ENCODE measurements around the gene ANKH.
"Not testable (repeated sequence)": the region's sequence is repeated elsewhere in the genome, so short reads cannot be mapped to it uniquely, and the experiment has no call there.

The ANKH gene

DNA sequence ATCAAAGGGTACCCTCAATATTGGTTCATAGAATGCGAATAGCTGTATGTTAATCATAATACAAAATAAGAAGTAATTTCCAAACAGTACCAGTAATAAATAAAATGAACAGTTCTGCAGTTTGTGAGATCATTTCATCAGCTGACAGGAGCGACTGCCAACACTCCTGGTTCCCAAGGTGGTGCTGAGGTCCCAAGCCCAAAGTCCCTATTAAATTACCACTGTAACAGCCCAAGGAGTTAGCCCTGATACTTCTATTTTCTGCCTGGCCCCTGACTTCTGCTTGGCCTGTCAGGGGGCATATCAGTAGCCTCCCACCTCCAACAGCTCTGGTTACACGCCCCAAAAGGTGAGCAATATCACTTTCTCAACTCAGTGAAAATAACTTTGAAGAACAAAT, 47.1 kb downstream of the ANKH start:
- DNase-seq = no peak

- DNase-seq = no peak
These were observed 50.3 kb downstream of the ANKH start for GRCh38 chr5:14821100-14821845.

GRCh38 chr5:14818931-14819790, 52.4 kb downstream of the ANKH start:
- no peak for DNase-seq

DNA sequence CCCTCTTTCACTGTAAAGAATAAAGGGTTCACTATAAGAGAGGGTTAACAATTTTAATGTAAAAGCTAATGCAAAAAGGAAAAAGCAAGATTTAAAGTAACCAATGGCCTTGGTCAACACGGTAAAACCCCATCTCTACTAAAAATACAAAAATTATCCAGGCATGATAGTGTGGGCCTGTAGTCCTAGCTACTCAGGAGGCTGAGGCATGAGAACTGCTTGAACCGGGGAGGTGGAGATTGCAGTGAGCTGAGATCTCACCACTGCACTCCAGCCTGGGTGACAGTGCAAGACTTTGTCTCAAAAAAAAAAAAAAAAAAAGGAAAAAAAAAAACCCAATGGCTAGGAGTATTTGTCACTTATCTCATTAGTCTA, 53.8 kb downstream of the ANKH start:
- DNase-seq = not testable (repeated sequence)

DNA sequence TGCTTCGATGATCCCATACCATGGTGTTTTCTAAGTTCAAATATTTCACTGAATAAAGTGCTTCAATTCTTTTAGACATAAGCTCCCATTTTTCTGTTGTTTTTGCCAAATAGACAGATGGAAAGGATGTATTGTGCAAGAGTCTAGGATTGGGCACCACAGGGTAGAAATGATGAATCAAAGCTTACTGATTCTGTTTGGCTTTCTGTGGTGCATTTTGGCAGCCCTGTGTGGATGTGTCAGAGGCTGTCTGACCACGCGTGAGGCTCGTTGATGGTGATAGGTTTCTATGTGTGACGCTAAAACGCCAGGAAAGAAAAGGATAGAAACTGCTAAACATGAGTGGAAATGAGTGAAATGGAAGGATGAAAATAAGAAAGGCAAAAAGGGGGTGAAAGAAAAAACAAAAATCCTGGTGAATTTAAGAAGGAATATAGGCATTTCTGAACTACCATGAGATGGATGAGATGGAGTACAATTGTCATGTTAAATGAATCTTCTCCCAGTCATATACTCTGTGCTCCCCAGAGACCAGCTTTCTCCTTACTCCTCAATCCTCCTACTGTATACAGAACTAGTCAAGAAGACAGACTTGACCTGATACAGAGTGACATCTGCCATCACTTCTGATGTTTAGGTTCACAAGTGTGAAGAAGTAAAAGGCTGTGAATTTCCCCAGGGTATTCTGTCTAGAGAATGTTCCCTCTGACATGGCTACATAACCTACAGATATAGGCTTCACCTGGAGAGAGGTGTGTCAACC, 54.4 kb downstream of the ANKH start:
- no peak for DNase-seq

GRCh38 chr5:14816374-14816998, 55.1 kb downstream of the ANKH start:
- no peak for DNase-seq

- no peak for DNase-seq
These were observed 57.8 kb downstream of the ANKH start for GRCh38 chr5:14813747-14814146.

DNA sequence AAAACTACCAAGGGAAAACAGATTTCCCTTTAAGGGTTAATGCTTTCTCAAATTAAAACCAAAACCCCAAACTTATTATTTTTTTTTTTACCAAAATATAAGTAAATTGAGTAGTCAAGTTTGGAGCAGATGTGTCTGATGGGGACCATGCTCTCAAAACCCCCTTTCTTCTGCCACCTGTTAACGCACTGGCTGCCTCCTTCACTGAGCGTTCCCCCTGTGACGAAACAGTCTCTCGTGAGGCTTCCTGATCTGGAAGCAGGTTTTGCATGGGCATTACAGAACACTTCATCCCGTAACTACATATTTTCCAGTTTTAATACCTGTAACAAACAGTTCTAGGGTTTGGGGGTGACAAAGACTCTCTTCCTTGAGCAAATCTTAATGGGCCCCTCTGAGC, 59.4 kb downstream of the ANKH start:
- no peak for DNase-seq

- no peak for DNase-seq
These were observed 60.5 kb downstream of the ANKH start for GRCh38 chr5:14810928-14811572.

GRCh38 chr5:14810282-14810681, 61.3 kb downstream of the ANKH start:
- no peak for DNase-seq

DNA sequence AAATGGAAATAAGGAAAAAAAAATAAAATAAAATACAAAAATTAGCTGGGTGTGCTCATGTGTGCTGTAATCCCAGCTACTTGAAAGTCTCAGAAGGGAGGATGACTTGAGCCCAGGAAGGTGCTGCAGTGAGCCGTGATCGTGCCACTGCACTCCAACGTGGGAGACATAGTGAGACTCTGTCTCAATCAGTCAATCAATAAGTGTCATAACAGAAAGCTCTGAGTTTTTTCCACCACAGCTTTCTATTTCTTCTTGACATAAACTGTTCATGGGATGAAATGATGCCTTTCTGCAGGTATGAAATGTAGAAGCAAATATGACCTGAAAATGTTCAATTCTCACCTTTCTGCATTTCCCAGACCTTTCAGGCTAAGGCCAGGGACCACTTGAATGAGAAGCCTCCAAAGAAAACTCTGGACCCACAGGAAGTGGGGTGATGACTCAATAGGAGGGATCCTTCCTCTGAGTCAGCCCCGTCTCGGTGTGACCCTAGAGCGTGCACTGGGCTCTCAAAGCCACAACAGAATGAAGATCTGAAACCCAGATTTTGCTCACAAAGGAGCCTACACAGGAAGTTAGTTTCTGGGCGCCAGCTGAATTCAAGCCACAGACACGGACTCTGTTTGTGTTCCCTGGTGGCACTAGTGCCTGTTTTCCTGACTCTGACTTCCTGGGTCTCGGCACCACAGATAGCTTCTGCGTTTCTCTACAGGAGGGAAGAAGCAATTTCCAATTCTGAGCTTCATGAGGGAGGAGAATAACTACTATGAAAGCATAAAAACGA, 62.0 kb downstream of the ANKH start:
- no peak for DNase-seq

DNA sequence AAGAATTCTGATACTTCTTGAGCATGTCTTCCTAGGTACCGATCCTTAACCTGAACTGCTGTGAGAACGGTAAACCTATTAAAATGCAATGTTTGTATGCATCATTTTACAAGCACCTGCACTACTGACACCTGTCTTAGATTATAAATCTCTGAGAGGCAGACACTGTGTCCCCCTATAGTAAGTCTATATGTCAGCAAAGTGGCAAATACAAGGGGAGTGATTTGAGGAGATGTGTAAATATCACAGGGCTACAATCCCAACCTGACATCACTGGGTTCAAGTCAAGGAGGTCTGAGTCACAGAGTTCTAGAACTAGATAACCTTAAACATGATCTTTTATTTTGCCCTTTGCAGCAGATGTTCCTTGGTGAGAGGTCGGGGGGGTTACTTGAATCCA, 64.1 kb downstream of the ANKH start:
- DNase-seq = no peak

GRCh38 chr5:14806456-14806855, 65.1 kb downstream of the ANKH start:
- no peak for DNase-seq

DNA sequence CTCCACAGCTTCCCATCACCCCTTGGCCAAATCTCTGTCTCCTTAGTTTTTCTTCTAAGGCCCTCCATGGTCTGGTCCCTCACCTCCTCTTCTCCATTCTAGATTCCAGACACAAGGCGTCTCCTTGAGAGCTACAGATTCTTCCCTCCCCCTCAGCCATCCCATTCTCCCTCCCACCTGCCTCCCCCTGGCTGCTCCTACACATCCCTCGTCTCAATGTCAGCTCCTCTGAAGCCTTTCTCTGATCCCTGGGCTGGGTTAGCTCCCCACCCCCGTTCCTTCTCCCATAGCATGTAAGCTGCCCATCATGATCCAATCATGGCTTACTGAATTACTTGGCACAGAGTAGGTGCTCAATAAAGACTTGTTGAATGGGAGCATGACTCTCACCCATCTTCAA, 69.0 kb downstream of the ANKH start:
- no peak for DNase-seq

DNA sequence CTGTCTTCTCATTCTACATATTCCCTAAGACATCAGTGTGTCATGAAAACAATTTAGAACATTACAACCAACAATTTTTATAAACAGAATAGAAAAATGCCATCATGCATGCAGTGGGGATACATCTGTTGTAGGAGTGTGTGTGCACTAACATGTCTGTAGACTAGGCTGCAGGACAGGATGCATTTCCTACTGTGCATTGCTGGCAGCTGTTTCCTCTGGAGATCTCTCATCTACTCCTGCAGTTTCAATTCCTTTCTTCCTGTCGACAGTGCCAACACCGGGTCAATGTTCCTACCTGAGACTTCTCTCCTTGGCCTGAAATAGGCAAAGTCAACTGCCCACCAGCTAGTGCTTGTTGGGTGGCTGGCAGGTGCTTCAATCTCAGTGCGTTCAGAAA, 69.8 kb downstream of the ANKH start:
- no peak for DNase-seq

GRCh38 chr5:14797385-14797784, 74.2 kb downstream of the ANKH start:
- DNase-seq = not testable (repeated sequence)

GRCh38 chr5:14794583-14795230, 76.9 kb downstream of the ANKH start:
- DNase-seq = no peak

GRCh38 chr5:14793851-14794250, 77.7 kb downstream of the ANKH start:
- no peak for DNase-seq

DNA sequence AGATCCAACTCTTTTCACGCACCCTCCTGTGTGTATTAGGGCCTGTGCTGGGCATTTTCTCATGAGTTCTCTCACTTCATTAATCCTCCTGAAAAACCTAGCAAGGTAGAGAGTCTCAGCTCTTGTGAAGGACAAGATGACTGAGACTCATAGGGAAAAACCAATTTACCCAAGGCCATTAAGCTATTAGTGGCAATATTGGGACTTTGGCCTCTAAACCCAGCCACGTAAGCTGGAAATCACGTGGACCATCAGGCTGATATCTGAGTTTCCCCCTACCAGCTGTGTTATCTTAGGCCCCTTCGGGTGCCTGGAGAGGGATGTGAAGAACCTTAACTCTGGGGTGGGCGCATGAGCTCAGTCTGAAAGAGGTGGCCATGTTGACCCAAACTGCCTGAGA, 80.7 kb downstream of the ANKH start:
- no peak for DNase-seq

- DNase-seq = no peak
These were observed 81.4 kb downstream of the ANKH start for GRCh38 chr5:14790220-14790619.

All from NCI-H774 (cell line).